Hematopoietic multipotent progenitor cell (in vitro differentiated cells): Measurements from ENCODE around the gene TRIOBP. TPM values are rescaled to one million over a fixed set of nuclear protein-coding genes. Genes with fewer than 3 reads are reported as not detected.
A peak's percentile ranks its signal among the peaks of the same experiment; 100 is the strongest.

ENCODE experiments used
- DNase-seq, 3 donors: peaks; one replicate each; pipeline ENCODE4 v3.0.0-alpha.2; 2011 to 2015; ENCODE audit warnings: low read depth in 2 of 3, low spot score in 2 of 3
- total RNA-seq: library from RNA; depleted of rRNA; stranded (reverse); fragments of >200 nt; gene quantifications from one replicate; pipeline ENCODE4 v1.2.3, GENCODE V29; 2012

The TRIOBP gene
- total RNA-seq, 1 donor, result 59.2 TPM

- peak in 1 of 3 donors; percentile 34 for DNase-seq
Observed at GRCh38 chr22:37726241-37726887, 29.5 kb downstream of the TRIOBP start.

GRCh38 chr22:37728620-37729019 is 31.8 kb downstream of the TRIOBP start:
- DNase-seq, result no peak

GRCh38 chr22:37731804-37732471 is 35.1 kb downstream of the TRIOBP start:
- peak in 2 of 3 donors; percentile 37 to 69 for DNase-seq

- DNase-seq, result no peak
Observed at GRCh38 chr22:37732699-37733607, 36.1 kb downstream of the TRIOBP start.

- no peak for DNase-seq
Observed at GRCh38 chr22:37733625-37734401, 37.0 kb downstream of the TRIOBP start.

GRCh38 chr22:37734402-37734700 is 37.5 kb downstream of the TRIOBP start:
- DNase-seq, result no peak

- DNase-seq, result no peak
Observed at GRCh38 chr22:37734964-37735451, 38.2 kb downstream of the TRIOBP start.

- DNase-seq, result no peak
Observed at GRCh38 chr22:37739035-37739434, 42.2 kb downstream of the TRIOBP start.

- peak in 1 of 3 donors; percentile 31 for DNase-seq
Observed at GRCh38 chr22:37739611-37740049, 42.8 kb downstream of the TRIOBP start.

- DNase-seq, result no peak
Observed at GRCh38 chr22:37740455-37741311, 43.8 kb downstream of the TRIOBP start.

GRCh38 chr22:37741312-37741795 is 44.5 kb downstream of the TRIOBP start:
- DNase-seq, result no peak

GRCh38 chr22:37742376-37743171 is 45.7 kb downstream of the TRIOBP start:
- DNase-seq, result no peak

GRCh38 chr22:37744589-37744988 is 47.7 kb downstream of the TRIOBP start:
- DNase-seq, result no peak

- DNase-seq, result peak; percentile 49 to 85 (median 79)
Observed at GRCh38 chr22:37745548-37746365, 48.9 kb downstream of the TRIOBP start.

GRCh38 chr22:37746366-37747079 is 49.7 kb downstream of the TRIOBP start:
- peak in 1 of 3 donors; percentile 18 for DNase-seq

- no peak for DNase-seq
Observed at GRCh38 chr22:37747080-37747714, 50.3 kb downstream of the TRIOBP start.

GRCh38 chr22:37747715-37748100 is 50.9 kb downstream of the TRIOBP start:
- DNase-seq, result no peak
